Endothelial cell of umbilical vein (primary cell): ENCODE data around the gene CHPF2.

Experiments used
- EZH2 ChIP-seq: IDR thresholded peaks from 2 replicates; pipeline ENCODE4 v1.6.1; 2012; ENCODE audit warnings: borderline replicate concordance, low read depth, mild to moderate bottlenecking, moderate library complexity, low read length, inconsistent platforms; ENCODE audit not compliant: severe bottlenecking
- FOS ChIP-seq: IDR thresholded peaks from 2 replicates; pipeline ENCODE4 v1.6.1; 2011; ENCODE audit warnings: mild to moderate bottlenecking, low read length, moderate library complexity, borderline replicate concordance; ENCODE audit not compliant: insufficient read depth
- JUN ChIP-seq: IDR thresholded peaks from 2 replicates; pipeline ENCODE4 v1.6.1; 2011; ENCODE audit warnings: borderline replicate concordance, low read depth; ENCODE audit not compliant: insufficient read length, insufficient read depth
- MYC ChIP-seq: IDR thresholded peaks from one replicate; pipeline ENCODE4 v1.6.1; 2011; ENCODE audit warnings: mild to moderate bottlenecking, low read depth, low read length
- POLR2A ChIP-seq: IDR thresholded peaks from 2 replicates; pipeline ENCODE4 v1.6.1; 2012; ENCODE audit warnings: low read depth, mild to moderate bottlenecking, control low read depth, low read length
- POLR2AphosphoS5 ChIP-seq: IDR thresholded peaks from 2 replicates; pipeline ENCODE4 v1.6.1; 2012; ENCODE audit warnings: low read depth, mild to moderate bottlenecking, control low read depth, low read length, moderate library complexity; ENCODE audit not compliant: insufficient read depth
- TF ChIP-seq, protein P1 (sequence below), 2 donors: IDR thresholded peaks; 1 replicate in 1 of 2; 2 replicates in 1 of 2; pipeline ENCODE4 v1.5.1; 2011; ENCODE audit warnings: low read length in 2 of 2, mild to moderate bottlenecking in 2 of 2, moderate library complexity in 2 of 2, control low read depth in 1 of 2, inconsistent platforms in 1 of 2, low read depth in 1 of 2; ENCODE audit not compliant: insufficient read depth in 1 of 2; ENCODE audit errors: extremely low read depth in 1 of 2
- TF ChIP-seq, protein P2 (sequence below): IDR thresholded peaks from 2 replicates; pipeline ENCODE4 v1.6.1; 2011; ENCODE audit not compliant: insufficient read depth, insufficient read length

- TF ChIP-seq, protein P1, sequence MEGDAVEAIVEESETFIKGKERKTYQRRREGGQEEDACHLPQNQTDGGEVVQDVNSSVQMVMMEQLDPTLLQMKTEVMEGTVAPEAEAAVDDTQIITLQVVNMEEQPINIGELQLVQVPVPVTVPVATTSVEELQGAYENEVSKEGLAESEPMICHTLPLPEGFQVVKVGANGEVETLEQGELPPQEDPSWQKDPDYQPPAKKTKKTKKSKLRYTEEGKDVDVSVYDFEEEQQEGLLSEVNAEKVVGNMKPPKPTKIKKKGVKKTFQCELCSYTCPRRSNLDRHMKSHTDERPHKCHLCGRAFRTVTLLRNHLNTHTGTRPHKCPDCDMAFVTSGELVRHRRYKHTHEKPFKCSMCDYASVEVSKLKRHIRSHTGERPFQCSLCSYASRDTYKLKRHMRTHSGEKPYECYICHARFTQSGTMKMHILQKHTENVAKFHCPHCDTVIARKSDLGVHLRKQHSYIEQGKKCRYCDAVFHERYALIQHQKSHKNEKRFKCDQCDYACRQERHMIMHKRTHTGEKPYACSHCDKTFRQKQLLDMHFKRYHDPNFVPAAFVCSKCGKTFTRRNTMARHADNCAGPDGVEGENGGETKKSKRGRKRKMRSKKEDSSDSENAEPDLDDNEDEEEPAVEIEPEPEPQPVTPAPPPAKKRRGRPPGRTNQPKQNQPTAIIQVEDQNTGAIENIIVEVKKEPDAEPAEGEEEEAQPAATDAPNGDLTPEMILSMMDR (IDR thresholded peaks at IDR 0.05; ENCODE audit: extremely low read depth in 1 of 2, insufficient read depth in 1 of 2, low read depth in 1 of 2, low read length in 2 of 2): no peak
- TF ChIP-seq POLR2AphosphoS5 (no peak), POLR2A (no peak), EZH2 (no peak), MYC (no peak), FOS (no peak), JUN (no peak)
- TF ChIP-seq, protein P2, sequence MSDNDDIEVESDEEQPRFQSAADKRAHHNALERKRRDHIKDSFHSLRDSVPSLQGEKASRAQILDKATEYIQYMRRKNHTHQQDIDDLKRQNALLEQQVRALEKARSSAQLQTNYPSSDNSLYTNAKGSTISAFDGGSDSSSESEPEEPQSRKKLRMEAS: no peak
Observed at GRCh38 chr7:151185762-151186639, 46.3 kb upstream of the CHPF2 start.
